ENCODE data around the gene RNPEPL1. TPM values are rescaled to one million over a fixed set of nuclear protein-coding genes. Genes with fewer than 3 reads are reported as not detected.

Gene RNPEPL1
- polyA plus RNA-seq, 1 donor, result 61.8 TPM

GRCh38 chr2:240576436-240577205 lies 8.3 kb downstream of the RNPEPL1 start:
- H3K27me3 ChIP-seq (ENCODE audit: control insufficient read depth, insufficient read depth, low read length), result no peaks in the 10 kb centered on the region
- no peak for DNase-seq

GRCh38 chr2:240577281-240578109 lies 9.2 kb downstream of the RNPEPL1 start:
- Histone ChIP-seq H3K27me3 (ENCODE audit: control insufficient read depth, insufficient read depth, low read length) (no peaks in the 10 kb centered on the region), H3K9me3 (ENCODE audit: control insufficient read depth, low read depth, low read length) (peaks cover 3% of the 10 kb centered on the region), H3K27ac (ENCODE audit: low read length) (no peak overlapping the region), H3K4me3 (ENCODE audit: low read length) (no peak overlapping the region), H3K36me3 (ENCODE audit: control insufficient read depth, insufficient read depth, low read length) (peaks cover 60% of the 10 kb centered on the region), H3K4me1 (ENCODE audit: control insufficient read depth, insufficient read depth, low read length) (peaks cover 28% of the 10 kb centered on the region)
- WGBS (ENCODE audit: insufficient coverage, low lambda C conversion rate), result no CpG with 5 or more reads among the region's 26 CpGs
- DNase-seq, result no peak

More at GRCh38 chr2:240576436-240577205, 8.3 kb downstream of the RNPEPL1 start:
- peaks cover 62% of the 10 kb centered on the region for H3K36me3 ChIP-seq (ENCODE audit: control insufficient read depth, insufficient read depth, low read length)
- H3K27ac ChIP-seq (ENCODE audit: low read length), result no peak overlapping the region
- no peak overlapping the region for H3K4me3 ChIP-seq (ENCODE audit: low read length)
- no CpG with 5 or more reads among the region's 32 CpGs for WGBS (ENCODE audit: insufficient coverage, low lambda C conversion rate)
- H3K4me1 ChIP-seq (ENCODE audit: control insufficient read depth, insufficient read depth, low read length), result peaks cover 28% of the 10 kb centered on the region
- H3K9me3 ChIP-seq (ENCODE audit: control insufficient read depth, low read depth, low read length), result peaks cover 3% of the 10 kb centered on the region

- no CpG with 5 or more reads among the region's 9 CpGs for WGBS (ENCODE audit: insufficient coverage, low lambda C conversion rate)
- Histone ChIP-seq H3K36me3 (ENCODE audit: control insufficient read depth, insufficient read depth, low read length) (peaks cover 56% of the 10 kb centered on the region), H3K27ac (ENCODE audit: low read length) (peak overlapping the region; percentile 88), H3K4me3 (ENCODE audit: low read length) (no peak overlapping the region), H3K27me3 (ENCODE audit: control insufficient read depth, insufficient read depth, low read length) (no peaks in the 10 kb centered on the region), H3K9me3 (ENCODE audit: control insufficient read depth, low read depth, low read length) (peaks cover 3% of the 10 kb centered on the region), H3K4me1 (ENCODE audit: control insufficient read depth, insufficient read depth, low read length) (peaks cover 28% of the 10 kb centered on the region)
- DNase-seq, result no peak
These were observed 9.8 kb downstream of the RNPEPL1 start for GRCh38 chr2:240578110-240578450.

GRCh38 chr2:240578488-240578887 lies 10.2 kb downstream of the RNPEPL1 start:
- H3K27me3 ChIP-seq (ENCODE audit: control insufficient read depth, insufficient read depth, low read length), result no peaks in the 10 kb centered on the region
- H3K4me3 ChIP-seq (ENCODE audit: low read length), result no peak overlapping the region
- peaks cover 3% of the 10 kb centered on the region for H3K9me3 ChIP-seq (ENCODE audit: control insufficient read depth, low read depth, low read length)
- no peak for DNase-seq
- peak overlapping the region; percentile 88 for H3K27ac ChIP-seq (ENCODE audit: low read length)
- WGBS (ENCODE audit: insufficient coverage, low lambda C conversion rate), result no CpG with 5 or more reads among the region's 8 CpGs
- H3K4me1 ChIP-seq (ENCODE audit: control insufficient read depth, insufficient read depth, low read length), result peaks cover 28% of the 10 kb centered on the region
- H3K36me3 ChIP-seq (ENCODE audit: control insufficient read depth, insufficient read depth, low read length), result peaks cover 52% of the 10 kb centered on the region

GRCh38 chr2:240579071-240579762 lies 10.9 kb downstream of the RNPEPL1 start:
- Histone ChIP-seq H3K27ac (ENCODE audit: low read length) (peak overlapping the region; percentile 88), H3K9me3 (ENCODE audit: control insufficient read depth, low read depth, low read length) (peaks cover 3% of the 10 kb centered on the region), H3K4me1 (ENCODE audit: control insufficient read depth, insufficient read depth, low read length) (peaks cover 28% of the 10 kb centered on the region), H3K36me3 (ENCODE audit: control insufficient read depth, insufficient read depth, low read length) (peaks cover 50% of the 10 kb centered on the region), H3K4me3 (ENCODE audit: low read length) (no peak overlapping the region), H3K27me3 (ENCODE audit: control insufficient read depth, insufficient read depth, low read length) (no peaks in the 10 kb centered on the region)
- no CpG with 5 or more reads among the region's 12 CpGs for WGBS (ENCODE audit: insufficient coverage, low lambda C conversion rate)
- DNase-seq, result no peak

GRCh38 chr2:240579771-240580614 lies 11.7 kb downstream of the RNPEPL1 start:
- H3K36me3 ChIP-seq (ENCODE audit: control insufficient read depth, insufficient read depth, low read length), result peaks cover 43% of the 10 kb centered on the region
- peak; percentile 92 to 93 for DNase-seq
- H3K27me3 ChIP-seq (ENCODE audit: control insufficient read depth, insufficient read depth, low read length), result no peaks in the 10 kb centered on the region
- no CpG with 5 or more reads among the region's 27 CpGs for WGBS (ENCODE audit: insufficient coverage, low lambda C conversion rate)
- H3K27ac ChIP-seq (ENCODE audit: low read length), result peak overlapping the region; percentile 88
- no peak overlapping the region for H3K4me3 ChIP-seq (ENCODE audit: low read length)
- H3K9me3 ChIP-seq (ENCODE audit: control insufficient read depth, low read depth, low read length), result peaks cover 3% of the 10 kb centered on the region
- H3K4me1 ChIP-seq (ENCODE audit: control insufficient read depth, insufficient read depth, low read length), result peaks cover 33% of the 10 kb centered on the region

GRCh38 chr2:240581811-240582210 lies 13.5 kb downstream of the RNPEPL1 start:
- Histone ChIP-seq H3K36me3 (ENCODE audit: control insufficient read depth, insufficient read depth, low read length) (peaks cover 24% of the 10 kb centered on the region), H3K27ac (ENCODE audit: low read length) (no peak overlapping the region), H3K4me1 (ENCODE audit: control insufficient read depth, insufficient read depth, low read length) (peaks cover 37% of the 10 kb centered on the region), H3K27me3 (ENCODE audit: control insufficient read depth, insufficient read depth, low read length) (no peaks in the 10 kb centered on the region), H3K4me3 (ENCODE audit: low read length) (no peak overlapping the region), H3K9me3 (ENCODE audit: control insufficient read depth, low read depth, low read length) (peaks cover 3% of the 10 kb centered on the region)
- DNase-seq, result no peak
- WGBS (ENCODE audit: insufficient coverage, low lambda C conversion rate), result 100% methylated on average over 1 of the region's 5 CpGs

GRCh38 chr2:240582781-240583180 lies 14.5 kb downstream of the RNPEPL1 start:
- Histone ChIP-seq H3K9me3 (ENCODE audit: control insufficient read depth, low read depth, low read length) (peaks cover 3% of the 10 kb centered on the region), H3K4me1 (ENCODE audit: control insufficient read depth, insufficient read depth, low read length) (peaks cover 44% of the 10 kb centered on the region), H3K36me3 (ENCODE audit: control insufficient read depth, insufficient read depth, low read length) (peaks cover 15% of the 10 kb centered on the region), H3K27me3 (ENCODE audit: control insufficient read depth, insufficient read depth, low read length) (no peaks in the 10 kb centered on the region), H3K27ac (ENCODE audit: low read length) (no peak overlapping the region), H3K4me3 (ENCODE audit: low read length) (no peak overlapping the region)
- WGBS (ENCODE audit: insufficient coverage, low lambda C conversion rate), result no CpG with 5 or more reads among the region's 3 CpGs
- no peak for DNase-seq

GRCh38 chr2:240583774-240584173 lies 15.5 kb downstream of the RNPEPL1 start:
- no peaks in the 10 kb centered on the region for H3K27me3 ChIP-seq (ENCODE audit: control insufficient read depth, insufficient read depth, low read length)
- DNase-seq, result no peak
- peaks cover 3% of the 10 kb centered on the region for H3K9me3 ChIP-seq (ENCODE audit: control insufficient read depth, low read depth, low read length)
- H3K36me3 ChIP-seq (ENCODE audit: control insufficient read depth, insufficient read depth, low read length), result peaks cover 5% of the 10 kb centered on the region
- no peak overlapping the region for H3K27ac ChIP-seq (ENCODE audit: low read length)
- peaks cover 44% of the 10 kb centered on the region for H3K4me1 ChIP-seq (ENCODE audit: control insufficient read depth, insufficient read depth, low read length)
- WGBS (ENCODE audit: insufficient coverage, low lambda C conversion rate), result no CpG with 5 or more reads among the region's 4 CpGs
- H3K4me3 ChIP-seq (ENCODE audit: low read length), result no peak overlapping the region

All from large intestine (tissue), 3 donors.